Loucy (cell line): ENCODE data around the gene RNASE2.

Experiments used
- CTCF ChIP-seq: fragments of 200-600 bp; sonication (generic); conservative IDR thresholded peaks from 2 replicates; pipeline ENCODE4 v1.5.1; 2014; ENCODE audit warnings: mild to moderate bottlenecking, antibody characterized with exemption, low read length
- EZH2phosphoT487 ChIP-seq: fragments of 200-600 bp; IDR thresholded peaks from 2 replicates; pipeline ENCODE4 v1.6.1; 2018; ENCODE audit warnings: antibody characterized with exemption, mild to moderate bottlenecking, moderate library complexity, borderline replicate concordance

GRCh38 chr14:20989471-20989786, 34.1 kb downstream of the RNASE2 start:
- TF ChIP-seq CTCF (no peak), EZH2phosphoT487 (no peak)
